ENCODE measurements around the gene KCNQ2.

KCNQ2 gene

GRCh38 chr20:63360850-63361518 lies 111.5 kb downstream of the KCNQ2 start, which contains the start of gene CHRNA4:
CHRNA4 (minus strand) TSS chr20:63361349; CDS start chr20:63361165, 184 bp downstream.
- ATAC-seq: no peak
- TF ChIP-seq ZFP30 (CRISPR knock-in tag; IDR thresholded peaks at IDR 0.05): no peak
- no peak for TF ChIP-seq PPARA (CRISPR knock-in tag; IDR thresholded peaks at IDR 0.05; ENCODE audit: borderline replicate concordance)
- TF ChIP-seq GLIS3 (CRISPR knock-in tag; IDR thresholded peaks at IDR 0.05): no peak
- TF ChIP-seq TOX (CRISPR knock-in tag; IDR thresholded peaks at IDR 0.05; ENCODE audit: borderline replicate concordance): no peak
- no peak for TF ChIP-seq ZNF8 (CRISPR knock-in tag; IDR thresholded peaks at IDR 0.05)
- no peak for TF ChIP-seq CREB5 (CRISPR knock-in tag; IDR thresholded peaks at IDR 0.05; ENCODE audit: low read depth)
- no peak for TF ChIP-seq ZFP3 (CRISPR knock-in tag; IDR thresholded peaks at IDR 0.05)
- TF ChIP-seq ZNF70 (CRISPR knock-in tag; IDR thresholded peaks at IDR 0.05): no peak
- TF ChIP-seq BACH2 (CRISPR knock-in tag; IDR thresholded peaks at IDR 0.05; ENCODE audit: borderline replicate concordance): no peak
- TF ChIP-seq SNAI2 (CRISPR knock-in tag; IDR thresholded peaks at IDR 0.05): no peak
- no peak for TF ChIP-seq TSHZ2 (CRISPR knock-in tag; IDR thresholded peaks at IDR 0.05)
- no peak for TF ChIP-seq ISL1 (CRISPR knock-in tag; IDR thresholded peaks at IDR 0.05)
- no peak for TF ChIP-seq OSR1 (CRISPR knock-in tag; IDR thresholded peaks at IDR 0.05)
- no peak for TF ChIP-seq POU6F1 (CRISPR knock-in tag; IDR thresholded peaks at IDR 0.05; ENCODE audit: borderline replicate concordance, low read depth)
- TF ChIP-seq CSRNP3 (CRISPR knock-in tag; IDR thresholded peaks at IDR 0.05): no peak
- no peak for TF ChIP-seq ESRRG (CRISPR knock-in tag; IDR thresholded peaks at IDR 0.05)
- no peak for TF ChIP-seq ZC3H10 (CRISPR knock-in tag; IDR thresholded peaks at IDR 0.05)

- TF ChIP-seq GLIS3 (CRISPR knock-in tag; IDR thresholded peaks at IDR 0.05): no peak
- no peak for TF ChIP-seq CSRNP3 (CRISPR knock-in tag; IDR thresholded peaks at IDR 0.05)
- no peak for TF ChIP-seq ZNF70 (CRISPR knock-in tag; IDR thresholded peaks at IDR 0.05)
- TF ChIP-seq TCF4 (CRISPR knock-in tag; IDR thresholded peaks at IDR 0.05; ENCODE audit: borderline replicate concordance): no peak
- no peak for TF ChIP-seq CREB5 (CRISPR knock-in tag; IDR thresholded peaks at IDR 0.05; ENCODE audit: low read depth)
- no peak for TF ChIP-seq PPARA (CRISPR knock-in tag; IDR thresholded peaks at IDR 0.05; ENCODE audit: borderline replicate concordance)
- no peak for TF ChIP-seq ZNF8 (CRISPR knock-in tag; IDR thresholded peaks at IDR 0.05)
- TF ChIP-seq SNAI2 (CRISPR knock-in tag; IDR thresholded peaks at IDR 0.05): no peak
- TF ChIP-seq RARB (CRISPR knock-in tag; IDR thresholded peaks at IDR 0.05): no peak
- no peak for TF ChIP-seq TSHZ2 (CRISPR knock-in tag; IDR thresholded peaks at IDR 0.05)
- no peak for TF ChIP-seq ZFP30 (CRISPR knock-in tag; IDR thresholded peaks at IDR 0.05)
- TF ChIP-seq PATZ1 (CRISPR knock-in tag; IDR thresholded peaks at IDR 0.05; ENCODE audit: borderline replicate concordance): no peak
- no peak for ATAC-seq
Measured at GRCh38 chr20:63359937-63360849, 112.3 kb downstream of the KCNQ2 start.

Measured in SK-N-SH treated with all-trans-retinoic acid at 6 μM for 48 hours (cell line).